A673 (cell line): ENCODE measurements around the gene TPD52L2. TPM values are rescaled to one million over a fixed set of nuclear protein-coding genes. Genes with fewer than 3 reads are reported as not detected.

Experiments used
- BruUV-seq: library from RNA; stranded (reverse); fragments of 400-500 nt; replicated peaks from 2 replicates; lab custom pipeline; 2021; lab: Mats Ljungman, UMichigan
- CTCF ChIA-PET: fragments of 300-600 bp; sonication (Branson Sonifier 250); formaldehyde crosslinking; loops from one replicate; lab custom pipeline; 2022; ENCODE audit warnings: antibody characterized with exemption; lab: Charles Lee
- POLR2A ChIA-PET: fragments of 300-600 bp; sonication (Branson Sonifier 250); formaldehyde crosslinking; loops from one replicate; lab custom pipeline; 2022; ENCODE audit warnings: antibody characterized with exemption; ENCODE audit not compliant: low non-redundant PET; lab: Charles Lee
- DNase-seq: peaks from one replicate; pipeline ENCODE4 v3.0.0-alpha.2; 2015; ENCODE audit warnings: low spot score
- H3K27ac ChIP-seq: fragments of 200-600 bp; sonication (generic); 2 replicates; pipeline ENCODE4 v1.5.1; 2016; ENCODE audit warnings: mixed run types, low read depth, mild to moderate bottlenecking, mixed read lengths, antibody characterized with exemption, low read length; ENCODE audit not compliant: poor library complexity, severe bottlenecking
- H3K27me3 ChIP-seq: fragments of 200-600 bp; sonication (generic); replicated peaks from 2 replicates; pipeline ENCODE4 v1.6.1; 2017; ENCODE audit warnings: mixed run types, low read depth, mild to moderate bottlenecking, mixed read lengths, antibody characterized with exemption, low read length; ENCODE audit not compliant: insufficient read depth, poor library complexity
- H3K36me3 ChIP-seq: fragments of 200-600 bp; sonication (generic); 2 replicates; pipeline ENCODE4 v1.6.1; 2016; ENCODE audit warnings: mixed run types, mild to moderate bottlenecking, mixed read lengths, antibody characterized with exemption, low read length; ENCODE audit not compliant: insufficient read depth, poor library complexity, severe bottlenecking
- H3K4me1 ChIP-seq: fragments of 200-600 bp; sonication (generic); 2 replicates; pipeline ENCODE4 v1.6.1; 2017; ENCODE audit warnings: mixed run types, mild to moderate bottlenecking, mixed read lengths, antibody characterized with exemption, low read length; ENCODE audit not compliant: insufficient read depth, poor library complexity, severe bottlenecking
- H3K4me3 ChIP-seq: fragments of 200-600 bp; sonication (generic); 2 replicates; pipeline ENCODE4 v1.5.1; 2016; ENCODE audit warnings: low read depth, mixed run types, mild to moderate bottlenecking, mixed read lengths, low read length; ENCODE audit not compliant: poor library complexity, severe bottlenecking
- H3K9me3 ChIP-seq: fragments of 200-600 bp; sonication (generic); 2 replicates; pipeline ENCODE4 v1.6.1; 2016; ENCODE audit warnings: mixed run types, low read depth, mild to moderate bottlenecking, mixed read lengths, antibody characterized with exemption, low read length; ENCODE audit not compliant: poor library complexity, severe bottlenecking
- CTCF ChIP-seq: fragments of 300-800, 200-600 bp; sonication (generic); conservative IDR thresholded peaks from 2 replicates; pipeline ENCODE4 v1.5.1; 2017; ENCODE audit warnings: low read depth, mild to moderate bottlenecking, antibody characterized with exemption, low read length, moderate library complexity, mixed read lengths
- EZH2 ChIP-seq: fragments of 200-600 bp; sonication (generic); IDR thresholded peaks from 2 replicates; pipeline ENCODE4 v1.6.1; 2017; ENCODE audit warnings: borderline replicate concordance, low read depth, mild to moderate bottlenecking, mixed read lengths, antibody characterized with exemption, low read length; ENCODE audit not compliant: poor library complexity, severe bottlenecking
- intact Hi-C: fragments of 100-400 bp; cut with micrococcal nuclease; formaldehyde crosslinking; loops from one replicate; pipeline ENCODE4 v1.10.0; 2022; ENCODE audit not compliant: unreplicated experiment
- total RNA-seq: library from RNA; stranded (reverse); gene quantifications from 2 replicates; pipeline ENCODE4 v1.2.3, GENCODE V29; 2021

TPD52L2 gene
- total RNA-seq, 1 experiment from 2014 or later: 89.9 TPM

DNA sequence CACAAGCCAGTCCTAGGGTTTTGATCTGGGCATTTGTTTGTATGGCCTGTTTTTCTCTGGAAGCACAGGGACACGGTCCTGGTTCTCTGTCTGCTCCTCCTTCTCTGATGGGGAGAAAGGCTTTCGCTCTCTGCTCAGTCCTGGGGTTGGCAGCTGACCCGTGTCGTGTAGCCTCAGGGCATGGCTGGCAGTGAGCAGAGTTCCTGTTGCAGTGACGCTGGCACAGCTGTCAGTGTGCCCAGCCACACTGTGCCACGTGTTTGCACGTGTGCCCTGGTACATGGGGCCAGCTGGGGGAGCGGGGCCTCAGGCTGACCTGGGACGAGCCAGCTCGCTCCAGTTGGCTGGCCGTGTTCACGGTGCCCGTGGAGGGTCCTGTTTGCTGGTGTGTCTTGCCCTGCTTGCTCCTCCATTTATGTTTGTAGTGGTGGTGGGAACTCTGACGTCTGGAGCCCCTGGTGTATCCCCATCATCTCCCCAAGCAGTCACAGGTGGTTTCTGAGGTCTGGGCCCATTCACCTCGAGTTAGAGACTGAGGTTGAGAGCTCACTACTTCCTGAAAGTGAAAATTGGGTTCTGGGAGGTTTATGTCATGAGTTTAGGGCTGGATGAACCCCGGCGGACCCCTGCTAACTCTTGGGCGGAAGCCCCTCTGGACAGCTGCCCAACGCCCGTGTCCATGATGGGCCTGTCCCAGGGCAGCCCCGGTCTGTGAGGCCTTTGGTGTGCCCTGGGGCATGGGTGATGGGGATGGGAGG, 19.6 kb downstream of the TPD52L2 start:
- BruUV-seq: no TSS peak
- Histone ChIP-seq H3K27ac (no peak overlapping the region), H3K36me3 (peaks cover 12% of the 10 kb centered on the region), H3K4me1 (no peaks in the 10 kb centered on the region), H3K9me3 (no peaks in the 10 kb centered on the region), H3K4me3 (no peak overlapping the region), H3K27me3 (no peaks in the 10 kb centered on the region)
- ChIA-PET CTCF (no interaction called here), POLR2A (interaction anchor here (0.6 kb wide), 1 partner anchor 15 kb away, joined by 3 read pairs; no protein-coding TSS in a partner anchor)
- no peak for TF ChIP-seq EZH2
- TF ChIP-seq CTCF: no peak
- intact Hi-C loops: no loop called here
- no peak for DNase-seq

DNA sequence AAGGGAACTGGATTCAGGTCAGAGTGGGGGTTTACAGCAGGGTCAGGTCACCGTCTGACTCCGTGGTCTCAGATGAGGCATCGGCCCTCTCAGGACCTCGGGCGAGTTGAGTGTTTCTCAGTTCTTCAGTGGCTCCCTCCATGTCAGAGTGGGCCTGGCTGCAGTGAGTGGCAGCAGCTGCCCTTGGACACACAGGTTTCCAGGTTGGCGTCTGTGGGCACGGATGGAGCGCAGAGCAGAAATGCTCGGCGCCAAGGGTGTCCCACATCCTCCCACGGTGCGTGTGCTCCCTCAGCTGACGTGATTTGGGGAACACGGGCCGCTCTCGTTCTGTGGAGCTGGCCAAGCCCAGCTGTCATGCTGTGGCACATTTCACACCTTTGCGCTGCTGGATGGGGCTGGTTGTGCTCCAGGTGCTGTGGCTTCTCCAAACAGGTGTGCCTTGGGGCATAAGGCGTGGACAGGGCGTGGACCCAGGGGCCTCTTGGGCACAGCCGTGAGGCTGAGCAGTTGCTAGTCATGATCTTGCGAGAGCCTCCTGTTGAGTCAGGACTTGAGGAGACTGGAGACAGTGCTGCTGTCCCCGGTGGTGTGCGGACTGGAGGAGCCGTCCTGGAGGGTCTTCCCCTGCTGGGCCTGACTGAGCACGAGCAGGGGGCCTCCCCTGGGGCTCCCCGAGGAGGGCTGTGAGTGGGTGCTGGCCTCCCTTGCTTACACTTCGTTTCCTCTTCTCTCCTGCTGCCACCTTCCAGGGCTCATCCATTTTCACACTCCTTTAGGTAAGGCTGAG, 20.4 kb downstream of the TPD52L2 start:
- ChIA-PET POLR2A (no interaction called here), CTCF (no interaction called here)
- H3K36me3 ChIP-seq: peaks cover 17% of the 10 kb centered on the region
- TF ChIP-seq CTCF: no peak
- no peak for TF ChIP-seq EZH2
- H3K4me1 ChIP-seq: no peaks in the 10 kb centered on the region
- no peak overlapping the region for H3K4me3 ChIP-seq
- no peaks in the 10 kb centered on the region for H3K27me3 ChIP-seq
- intact Hi-C loops: no loop called here
- H3K27ac ChIP-seq: no peak overlapping the region
- no TSS peak for BruUV-seq
- H3K9me3 ChIP-seq: no peaks in the 10 kb centered on the region
- no peak for DNase-seq

DNA sequence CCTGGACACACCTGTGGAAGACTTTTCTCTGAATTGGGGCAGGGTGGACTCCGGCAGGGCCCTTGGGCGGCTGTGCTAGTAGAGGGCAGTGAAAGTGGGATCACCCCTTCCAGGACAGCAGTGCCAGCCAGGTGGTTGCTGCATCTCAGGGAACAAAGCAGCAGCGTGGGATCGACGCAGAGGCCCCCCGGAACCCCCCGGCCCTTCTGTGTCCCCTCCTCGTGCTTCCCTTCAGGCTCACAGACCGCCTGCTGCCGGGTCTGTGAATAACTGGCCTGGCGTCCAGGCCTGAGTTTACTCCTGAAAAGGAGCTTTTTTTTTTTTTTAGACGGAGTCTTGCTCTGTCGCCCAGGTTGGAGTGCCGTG, 21.0 kb downstream of the TPD52L2 start:
- CTCF ChIA-PET: no interaction called here
- no peak for TF ChIP-seq EZH2
- no peak for TF ChIP-seq CTCF
- Histone ChIP-seq H3K9me3 (no peaks in the 10 kb centered on the region), H3K4me3 (no peak overlapping the region), H3K36me3 (peaks cover 22% of the 10 kb centered on the region), H3K4me1 (no peaks in the 10 kb centered on the region), H3K27ac (no peak overlapping the region), H3K27me3 (no peaks in the 10 kb centered on the region)
- POLR2A ChIA-PET: no interaction called here
- intact Hi-C loops: no loop called here
- no TSS peak for BruUV-seq
- DNase-seq: no peak
